IPS DF 4.7 (cell line): ENCODE results near the gene GPR149.
"Not testable (repeated sequence)": the region's sequence is repeated elsewhere in the genome, so short reads cannot be mapped to it uniquely, and the experiment has no call there.

Source experiments
- DNase-seq: peaks from one replicate; pipeline ENCODE4 v3.0.0-alpha.2; 2013; ENCODE audit warnings: low spot score; ENCODE audit errors: extremely low read depth

Gene GPR149

GRCh38 chr3:154430014-154430413 is at the start of gene GPR149:
TSS of gene GPR149 (minus strand) at chr3:154430190. CDS start at chr3:154429615, 575 bp downstream.
- no peak for DNase-seq

GRCh38 chr3:154473769-154474168 is 43.8 kb upstream of the GPR149 start:
- DNase-seq: no peak

GRCh38 chr3:154469585-154469984 is 39.6 kb upstream of the GPR149 start:
- DNase-seq: no peak

GRCh38 chr3:154464440-154465190 is 34.6 kb upstream of the GPR149 start:
- DNase-seq: no peak

GRCh38 chr3:154458560-154458959 is 28.6 kb upstream of the GPR149 start:
- no peak for DNase-seq

GRCh38 chr3:154439081-154439480 is 9.1 kb upstream of the GPR149 start:
- not testable (repeated sequence) for DNase-seq

- DNase-seq: no peak
These were observed 1.1 kb upstream of the GPR149 start for GRCh38 chr3:154431043-154431442.

- DNase-seq: no peak
These were observed 1.4 kb downstream of the GPR149 start for GRCh38 chr3:154428286-154429206.

- no peak for DNase-seq
These were observed 2.2 kb downstream of the GPR149 start for GRCh38 chr3:154427685-154428285.

GRCh38 chr3:154422694-154423093 is 7.3 kb downstream of the GPR149 start:
- DNase-seq: no peak

GRCh38 chr3:154421083-154421482 is 8.9 kb downstream of the GPR149 start:
- DNase-seq: no peak

GRCh38 chr3:154398084-154398967 is 31.7 kb downstream of the GPR149 start:
- no peak for DNase-seq

GRCh38 chr3:154389861-154390260 is 40.1 kb downstream of the GPR149 start:
- no peak for DNase-seq

GRCh38 chr3:154384479-154384878 is 45.5 kb downstream of the GPR149 start:
- DNase-seq: no peak

- no peak for DNase-seq
These were observed 51.7 kb downstream of the GPR149 start for GRCh38 chr3:154378311-154378710.

GRCh38 chr3:154367221-154367620 is 62.8 kb downstream of the GPR149 start:
- no peak for DNase-seq

- DNase-seq: no peak
These were observed 65.1 kb downstream of the GPR149 start for GRCh38 chr3:154364849-154365248.

- DNase-seq: no peak
These were observed 68.9 kb downstream of the GPR149 start for GRCh38 chr3:154361099-154361498.

GRCh38 chr3:154356009-154356408 is 74.0 kb downstream of the GPR149 start:
- DNase-seq: no peak

GRCh38 chr3:154349223-154349622 is 80.8 kb downstream of the GPR149 start:
- no peak for DNase-seq
